ENCODE results near the gene PTPRD. TPM values are rescaled to one million over a fixed set of nuclear protein-coding genes. Genes with fewer than 3 reads are reported as not detected.

The PTPRD gene
- total RNA-seq, 1 donor from 2014 or later = 6.9 TPM

- no peak for TF ChIP-seq CTCF (IDR thresholded peaks at IDR 0.05)
- H3K9me3 ChIP-seq = no peaks in the 10 kb centered on the region
- H3K27me3 ChIP-seq = no peaks in the 10 kb centered on the region
- no peak overlapping the region for H3K4me3 ChIP-seq
- no peaks in the 10 kb centered on the region for H3K36me3 ChIP-seq
- no peak overlapping the region for H3K27ac ChIP-seq
- H3K4me1 ChIP-seq = no peaks in the 10 kb centered on the region
- DNase-seq (ENCODE audit: low spot score in 2 of 2) = no peak
- intact Hi-C loops (cut with DNase I) = no loop called here
Observed at GRCh38 chr9:8958358-8958757, 1654.4 kb downstream of the PTPRD start.

- Histone ChIP-seq H3K4me3 (no peak overlapping the region), H3K27me3 (no peaks in the 10 kb centered on the region), H3K27ac (no peak overlapping the region), H3K36me3 (no peaks in the 10 kb centered on the region), H3K9me3 (no peaks in the 10 kb centered on the region), H3K4me1 (no peaks in the 10 kb centered on the region)
- no peak for TF ChIP-seq CTCF (IDR thresholded peaks at IDR 0.05)
- intact Hi-C loops (cut with DNase I) = no loop called here
- DNase-seq (ENCODE audit: low spot score in 2 of 2) = no peak
Observed at GRCh38 chr9:8955315-8955714, 1657.5 kb downstream of the PTPRD start.

DNA sequence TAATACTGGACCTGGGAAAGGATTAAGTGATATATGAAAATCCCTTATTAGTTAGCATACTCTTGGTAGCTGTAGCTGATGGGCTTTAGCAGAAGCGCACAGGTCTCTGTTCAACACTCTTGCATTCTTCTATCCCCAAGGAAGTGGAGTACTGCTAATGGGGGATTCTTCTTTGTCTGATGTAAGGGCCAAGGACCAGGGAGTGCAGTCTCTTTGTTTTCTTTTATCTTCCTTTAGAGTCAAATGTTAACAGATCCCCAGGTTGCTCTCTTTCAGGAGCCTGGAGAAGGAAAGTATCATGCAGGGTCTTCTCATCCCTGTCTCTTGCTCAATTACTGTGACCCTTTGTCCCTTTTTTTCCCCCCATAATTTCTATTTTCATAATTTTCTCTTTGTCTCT lies 1666.3 kb downstream of the PTPRD start:
- no peaks in the 10 kb centered on the region for H3K36me3 ChIP-seq
- intact Hi-C loops (cut with DNase I) = no loop called here
- no peaks in the 10 kb centered on the region for H3K27me3 ChIP-seq
- H3K4me3 ChIP-seq = no peak overlapping the region
- DNase-seq (ENCODE audit: low spot score in 2 of 2) = no peak
- H3K4me1 ChIP-seq = no peaks in the 10 kb centered on the region
- no peak for TF ChIP-seq CTCF (IDR thresholded peaks at IDR 0.05)
- no peaks in the 10 kb centered on the region for H3K9me3 ChIP-seq
- H3K27ac ChIP-seq = no peak overlapping the region

GRCh38 chr9:8943392-8943791 lies 1669.4 kb downstream of the PTPRD start:
- Histone ChIP-seq H3K4me1 (no peaks in the 10 kb centered on the region), H3K27me3 (no peaks in the 10 kb centered on the region), H3K9me3 (no peaks in the 10 kb centered on the region), H3K4me3 (no peak overlapping the region), H3K36me3 (no peaks in the 10 kb centered on the region), H3K27ac (no peak overlapping the region)
- TF ChIP-seq CTCF (IDR thresholded peaks at IDR 0.05) = no peak
- intact Hi-C loops (cut with DNase I) = no loop called here
- DNase-seq (ENCODE audit: low spot score in 2 of 2) = no peak

DNA sequence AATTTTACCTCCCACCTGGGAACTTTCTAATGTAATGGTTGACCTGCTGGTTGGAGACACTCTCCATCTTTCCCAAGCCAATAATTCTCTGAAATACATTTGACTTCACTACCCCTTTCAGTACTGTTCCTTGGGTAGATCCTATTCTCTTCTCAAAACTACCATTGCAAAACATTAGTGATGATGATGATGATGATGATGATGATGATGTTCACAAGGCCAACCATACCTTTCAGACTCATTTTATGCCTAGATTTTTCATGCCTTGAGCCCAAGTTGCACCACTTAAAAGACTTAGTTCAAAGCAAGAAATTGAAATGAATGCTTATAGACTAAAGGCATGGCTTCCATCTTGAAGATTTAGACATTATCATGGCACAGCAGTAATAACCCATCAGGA lies 1672.2 kb downstream of the PTPRD start:
- Histone ChIP-seq H3K4me1 (no peaks in the 10 kb centered on the region), H3K4me3 (no peak overlapping the region), H3K36me3 (no peaks in the 10 kb centered on the region), H3K27ac (no peak overlapping the region), H3K27me3 (no peaks in the 10 kb centered on the region), H3K9me3 (no peaks in the 10 kb centered on the region)
- intact Hi-C loops (cut with DNase I) = no loop called here
- TF ChIP-seq CTCF (IDR thresholded peaks at IDR 0.05) = no peak
- no peak for DNase-seq (ENCODE audit: low spot score in 2 of 2)

DNA sequence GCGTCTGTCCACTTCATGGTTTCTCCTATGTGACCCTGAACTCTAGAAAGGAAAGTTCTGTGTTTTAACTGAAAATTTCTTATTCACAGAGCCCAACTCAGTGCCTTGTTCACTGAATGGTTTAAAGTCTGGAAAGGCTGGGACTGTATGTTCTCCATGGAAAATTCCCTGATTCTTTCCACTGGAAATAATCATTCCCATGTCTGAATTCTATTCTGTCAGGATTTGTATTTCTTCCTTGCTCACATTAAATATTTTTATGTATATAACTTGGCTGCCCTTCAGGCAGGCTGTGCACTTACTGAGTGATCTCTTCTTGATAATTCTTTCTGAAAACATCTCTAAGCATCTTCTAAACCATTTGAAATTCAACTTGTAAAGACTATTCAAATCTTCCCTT lies 1686.3 kb downstream of the PTPRD start:
- H3K27ac ChIP-seq = no peak overlapping the region

More for the DNA sequence above, 1686.3 kb downstream of the PTPRD start:
- Histone ChIP-seq H3K36me3 (no peaks in the 10 kb centered on the region), H3K9me3 (no peaks in the 10 kb centered on the region), H3K4me1 (no peaks in the 10 kb centered on the region), H3K27me3 (no peaks in the 10 kb centered on the region), H3K4me3 (no peak overlapping the region)
- intact Hi-C loops (cut with DNase I) = no loop called here
- no peak for DNase-seq (ENCODE audit: low spot score in 2 of 2)
- TF ChIP-seq CTCF (IDR thresholded peaks at IDR 0.05) = no peak
